ENCODE measurements around the gene ZNF502.

ZNF502 gene

GRCh38 chr3:44764248-44764647, 51.8 kb downstream of the ZNF502 start:
- Histone ChIP-seq H3K79me2 (ENCODE audit: insufficient read depth, low read length) (peaks cover 92% of the 10 kb centered on the region), H3K27me3 (ENCODE audit: insufficient read depth, low read length, poor library complexity, severe bottlenecking) (no peaks in the 10 kb centered on the region), H2AFZ (ENCODE audit: low read length) (no peak overlapping the region), H3F3A (ENCODE audit: low read depth) (no peaks in the 10 kb centered on the region), H3K4me2 (ENCODE audit: low read depth, low read length, poor library complexity, severe bottlenecking) (peak overlapping the region; percentile 88), H3K4me1 (ENCODE audit: insufficient read depth, low read length, poor library complexity, severe bottlenecking) (peaks cover 39% of the 10 kb centered on the region), H3K36me3 (ENCODE audit: insufficient read depth, low read length) (no peaks in the 10 kb centered on the region), H3K4me3 (ENCODE audit: low read length, poor library complexity, severe bottlenecking) (peak overlapping the region; percentile 91), H3K9ac (ENCODE audit: low read depth, low read length, poor library complexity, severe bottlenecking) (peak overlapping the region; percentile 41), H3K9me2 (replicated peaks; ENCODE audit: low read depth, low read length) (no peaks in the 10 kb centered on the region), H4K20me1 (ENCODE audit: insufficient read depth, low read length, poor library complexity, severe bottlenecking) (no peaks in the 10 kb centered on the region), H3K9me3 (ENCODE audit: insufficient read depth, low read depth, low read length) (0 out of 2 replicates have a peak, but pooled peaks cover 3% of the 10 kb centered on the region)
- no peak for TF ChIP-seq CTCF (conservative IDR thresholded peaks at IDR 0.05; ENCODE audit: low read length)
- TF ChIP-seq EZH2phosphoT487 (IDR thresholded peaks at IDR 0.05; ENCODE audit: borderline replicate concordance): no peak

GRCh38 chr3:44771424-44772098, 59.1 kb downstream of the ZNF502 start:
- H3K4me2 ChIP-seq (ENCODE audit: low read depth, low read length, poor library complexity, severe bottlenecking): no peak overlapping the region
- TF ChIP-seq CTCF (conservative IDR thresholded peaks at IDR 0.05; ENCODE audit: low read length) (no peak), EZH2phosphoT487 (IDR thresholded peaks at IDR 0.05; ENCODE audit: borderline replicate concordance) (no peak)
- H3K36me3 ChIP-seq (ENCODE audit: insufficient read depth, low read length): peaks cover 38% of the 10 kb centered on the region; the same call in 1 of the 2 replicates
- H3F3A ChIP-seq (ENCODE audit: low read depth): no peaks in the 10 kb centered on the region
- peaks cover 16% of the 10 kb centered on the region; the same call in 1 of the 2 replicates for H3K9me3 ChIP-seq (ENCODE audit: insufficient read depth, low read depth, low read length)
- H3K9ac ChIP-seq (ENCODE audit: low read depth, low read length, poor library complexity, severe bottlenecking): no peak overlapping the region
- H3K27me3 ChIP-seq (ENCODE audit: insufficient read depth, low read length, poor library complexity, severe bottlenecking): no peaks in the 10 kb centered on the region
- no peaks in the 10 kb centered on the region for H4K20me1 ChIP-seq (ENCODE audit: insufficient read depth, low read length, poor library complexity, severe bottlenecking)
- H3K79me2 ChIP-seq (ENCODE audit: insufficient read depth, low read length): peaks cover 77% of the 10 kb centered on the region
- no peak overlapping the region for H2AFZ ChIP-seq (ENCODE audit: low read length)
- H3K9me2 ChIP-seq (replicated peaks; ENCODE audit: low read depth, low read length): no peaks in the 10 kb centered on the region
- H3K4me1 ChIP-seq (ENCODE audit: insufficient read depth, low read length, poor library complexity, severe bottlenecking): peaks cover 8% of the 10 kb centered on the region
- no peak overlapping the region for H3K4me3 ChIP-seq (ENCODE audit: low read length, poor library complexity, severe bottlenecking)

GRCh38 chr3:44772099-44772442, 59.6 kb downstream of the ZNF502 start:
- no peak overlapping the region for H3K4me3 ChIP-seq (ENCODE audit: low read length, poor library complexity, severe bottlenecking)
- H3K4me2 ChIP-seq (ENCODE audit: low read depth, low read length, poor library complexity, severe bottlenecking): no peak overlapping the region
- H3K9ac ChIP-seq (ENCODE audit: low read depth, low read length, poor library complexity, severe bottlenecking): no peak overlapping the region
- peaks cover 43% of the 10 kb centered on the region; the same call in 1 of the 2 replicates for H3K36me3 ChIP-seq (ENCODE audit: insufficient read depth, low read length)
- no peak overlapping the region for H2AFZ ChIP-seq (ENCODE audit: low read length)
- H3F3A ChIP-seq (ENCODE audit: low read depth): no peaks in the 10 kb centered on the region
- peaks cover 73% of the 10 kb centered on the region for H3K79me2 ChIP-seq (ENCODE audit: insufficient read depth, low read length)
- no peaks in the 10 kb centered on the region for H3K27me3 ChIP-seq (ENCODE audit: insufficient read depth, low read length, poor library complexity, severe bottlenecking)
- peaks cover 16% of the 10 kb centered on the region; the same call in 1 of the 2 replicates for H3K9me3 ChIP-seq (ENCODE audit: insufficient read depth, low read depth, low read length)
- H4K20me1 ChIP-seq (ENCODE audit: insufficient read depth, low read length, poor library complexity, severe bottlenecking): no peaks in the 10 kb centered on the region
- no peaks in the 10 kb centered on the region for H3K9me2 ChIP-seq (replicated peaks; ENCODE audit: low read depth, low read length)
- peaks cover 8% of the 10 kb centered on the region for H3K4me1 ChIP-seq (ENCODE audit: insufficient read depth, low read length, poor library complexity, severe bottlenecking)
- TF ChIP-seq EZH2phosphoT487 (IDR thresholded peaks at IDR 0.05; ENCODE audit: borderline replicate concordance) (no peak), CTCF (conservative IDR thresholded peaks at IDR 0.05; ENCODE audit: low read length) (no peak)

Measured in Loucy (cell line).